OCI-LY3 (cell line): Measurements from ENCODE around the gene BTAF1.

Source experiments
- CTCF ChIP-seq: fragments of 200-600, 300-600 bp; sonication (generic); IDR thresholded peaks from 2 replicates; pipeline ENCODE4 v1.5.1; 2014; ENCODE audit warnings: antibody characterized with exemption, low read length, low read depth
- EZH2phosphoT487 ChIP-seq: fragments of 200-600 bp; shearing (Covaris generic); IDR thresholded peaks from 2 replicates; pipeline ENCODE4 v1.6.1; 2018; ENCODE audit warnings: antibody characterized with exemption, mixed run types, low read depth

DNA sequence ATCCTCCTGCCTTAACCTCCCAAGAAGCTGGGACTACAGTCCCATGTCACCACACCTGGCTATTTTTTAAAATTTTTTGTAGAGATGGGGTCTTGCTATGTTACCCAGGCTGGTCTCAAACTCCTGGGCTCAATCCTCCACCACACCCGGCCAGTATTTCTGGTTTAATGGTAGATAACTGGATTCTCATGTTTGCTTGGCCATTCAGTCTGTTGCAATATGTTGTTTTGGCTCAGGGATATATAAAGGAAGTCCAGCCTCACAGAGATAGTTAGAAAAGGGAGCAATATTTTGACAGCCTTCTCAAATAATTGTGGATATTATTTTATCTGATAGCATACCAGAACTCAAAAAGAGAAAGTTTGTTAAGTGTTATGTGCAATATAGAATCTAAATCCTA is 82.4 kb downstream of the BTAF1 start:
- TF ChIP-seq CTCF = no peak
- TF ChIP-seq EZH2phosphoT487 = no peak
